CD4-positive, alpha-beta T cell treated with Interleukin-17A for 1 hour (primary cell): Measurements from ENCODE around the gene PCDH19.
"Not testable (repeated sequence)": the region's sequence is repeated elsewhere in the genome, so short reads cannot be mapped to it uniquely, and the experiment has no call there.

Experiments used
- DNase-seq: peaks from one replicate; pipeline ENCODE4 v3.0.0-alpha.2; 2020

The PCDH19 gene

GRCh38 chrX:100409610-100410590, at the start of gene PCDH19:
PCDH19 (minus strand) TSS chrX:100410273; CDS start chrX:100408597, 1,676 bp downstream.
- peak; percentile 18 for DNase-seq

GRCh38 chrX:100449696-100450608, 39.9 kb upstream of the PCDH19 start:
- DNase-seq, result no peak

GRCh38 chrX:100447655-100448397, 37.8 kb upstream of the PCDH19 start:
- DNase-seq, result no peak

GRCh38 chrX:100445593-100445992, 35.5 kb upstream of the PCDH19 start:
- no peak for DNase-seq

- not testable (repeated sequence) for DNase-seq
These were observed 31.2 kb upstream of the PCDH19 start for GRCh38 chrX:100441321-100441720.

GRCh38 chrX:100440006-100440405, 29.9 kb upstream of the PCDH19 start:
- DNase-seq, result no peak

DNA sequence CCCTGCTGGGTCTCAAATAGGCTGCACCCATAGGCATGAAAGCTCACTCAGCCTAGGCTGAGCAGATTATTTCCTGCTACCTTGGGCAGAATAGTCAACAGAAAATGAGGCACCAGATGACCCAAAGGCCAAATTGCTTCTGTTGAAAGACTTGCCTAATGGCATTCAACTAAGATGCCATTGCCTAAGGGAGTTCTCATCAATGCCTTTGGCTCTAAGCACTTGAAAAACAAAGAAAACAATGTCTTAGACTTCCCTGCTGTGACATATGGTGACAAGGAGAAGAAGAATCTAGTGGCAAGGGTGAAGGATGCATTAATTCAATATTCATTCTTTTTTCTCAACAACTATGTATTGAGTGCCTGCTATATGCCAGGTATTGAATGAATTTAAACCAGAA, 25.7 kb upstream of the PCDH19 start:
- no peak for DNase-seq

GRCh38 chrX:100424012-100424411, 13.9 kb upstream of the PCDH19 start:
- no peak for DNase-seq

GRCh38 chrX:100418556-100418955, 8.5 kb upstream of the PCDH19 start:
- DNase-seq, result no peak

- DNase-seq, result no peak
These were observed 7.6 kb upstream of the PCDH19 start for GRCh38 chrX:100417681-100418080.

GRCh38 chrX:100413229-100413628, 3.2 kb upstream of the PCDH19 start:
- peak; percentile 26 for DNase-seq

GRCh38 chrX:100411802-100412715, 2.0 kb upstream of the PCDH19 start:
- DNase-seq, result no peak

DNA sequence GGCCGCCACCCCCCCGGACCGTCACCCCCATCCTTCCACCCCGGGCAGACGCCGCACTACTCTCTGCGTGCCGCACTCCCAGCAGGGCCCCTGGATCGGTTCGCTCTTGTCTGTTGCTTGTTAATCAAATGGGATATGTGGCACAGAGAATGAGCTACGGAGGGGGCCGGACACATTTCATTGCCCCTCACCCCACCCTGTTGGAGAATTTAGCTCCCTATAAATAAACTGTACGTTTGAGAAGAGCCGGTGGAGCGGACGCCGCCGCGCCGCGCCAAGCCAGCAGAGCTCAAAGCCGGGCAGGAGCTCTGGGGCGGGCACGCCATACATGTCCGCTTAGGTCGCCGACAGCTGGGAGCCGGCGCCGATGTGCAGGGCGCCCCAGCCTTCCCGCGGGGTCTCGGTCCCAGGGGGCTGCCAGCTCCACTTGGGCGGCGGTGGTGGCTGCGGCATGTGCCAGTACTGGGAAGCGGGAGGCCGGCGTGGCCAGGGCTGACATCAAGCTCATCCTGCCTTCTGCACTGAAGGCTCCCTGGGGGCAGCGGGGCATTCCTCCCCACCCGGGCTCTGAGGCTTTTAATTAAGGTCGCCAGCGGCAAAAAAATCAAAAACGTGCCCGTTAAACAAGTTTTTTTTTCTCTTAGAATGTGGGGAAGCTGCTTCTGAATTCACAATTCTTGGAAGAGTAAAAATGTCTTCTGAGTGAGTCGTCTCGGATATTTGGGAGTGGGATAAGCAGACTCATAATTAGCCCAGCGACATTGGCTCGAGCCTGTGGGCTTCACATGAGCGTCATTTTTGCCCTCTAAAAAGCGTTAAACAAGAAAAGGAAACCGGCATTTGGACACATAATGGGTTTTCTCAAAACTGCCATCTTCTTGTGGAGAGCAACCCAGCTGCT, 1.1 kb upstream of the PCDH19 start:
- DNase-seq, result no peak

DNA sequence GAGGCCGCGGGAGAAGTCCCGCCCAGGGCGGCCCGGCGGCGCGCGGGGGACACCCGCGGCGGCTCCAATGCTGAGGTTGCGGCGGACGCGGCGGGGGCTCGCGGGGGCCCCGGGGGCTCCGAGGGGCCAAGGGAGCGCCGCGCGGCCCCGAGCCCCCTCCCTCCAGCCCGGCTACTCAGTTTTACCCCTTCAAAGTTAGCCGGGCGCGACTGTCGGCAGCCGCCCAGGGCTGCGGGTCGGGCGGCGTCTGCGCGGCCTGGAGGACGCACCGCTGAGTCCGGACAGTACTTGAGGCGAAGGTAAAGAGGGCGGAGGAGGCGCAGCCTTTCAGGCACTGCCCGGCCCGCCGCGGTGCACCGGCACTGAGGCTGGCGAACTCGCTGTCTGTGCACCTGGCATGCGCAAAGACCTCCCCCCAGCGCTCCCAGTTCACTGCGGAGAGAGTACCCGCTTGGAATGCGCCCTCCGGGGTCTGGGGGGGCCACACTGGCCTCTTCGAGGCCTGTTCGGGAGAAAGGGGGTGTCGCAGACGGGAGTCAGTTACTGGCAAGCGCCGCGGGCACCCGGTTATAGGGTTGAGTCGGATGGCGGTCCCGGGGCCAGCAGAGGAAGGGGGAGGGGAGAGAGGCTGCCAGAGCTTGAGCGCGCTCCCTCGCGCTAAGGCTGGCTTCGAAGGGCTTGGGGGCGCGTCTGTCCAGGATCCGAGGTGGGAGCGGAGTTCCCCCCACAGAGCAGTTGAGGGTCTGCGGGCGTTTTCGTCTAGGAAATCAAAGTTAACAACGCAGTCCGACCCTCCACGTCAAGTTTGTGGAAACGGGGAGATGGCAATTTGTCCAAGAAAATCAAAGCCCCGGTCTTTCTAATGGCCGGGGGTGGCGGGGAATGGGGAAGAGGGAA, 1.1 kb downstream of the PCDH19 start:
- no peak for DNase-seq

GRCh38 chrX:100407784-100408712, 2.0 kb downstream of the PCDH19 start:
- DNase-seq, result no peak

GRCh38 chrX:100407147-100407783, 2.8 kb downstream of the PCDH19 start:
- DNase-seq, result no peak

- DNase-seq, result no peak
These were observed 4.6 kb downstream of the PCDH19 start for GRCh38 chrX:100405424-100405823.

- DNase-seq, result no peak
These were observed 5.2 kb downstream of the PCDH19 start for GRCh38 chrX:100404851-100405250.
